ENCODE results near the gene SYNPR.

The SYNPR gene

DNA sequence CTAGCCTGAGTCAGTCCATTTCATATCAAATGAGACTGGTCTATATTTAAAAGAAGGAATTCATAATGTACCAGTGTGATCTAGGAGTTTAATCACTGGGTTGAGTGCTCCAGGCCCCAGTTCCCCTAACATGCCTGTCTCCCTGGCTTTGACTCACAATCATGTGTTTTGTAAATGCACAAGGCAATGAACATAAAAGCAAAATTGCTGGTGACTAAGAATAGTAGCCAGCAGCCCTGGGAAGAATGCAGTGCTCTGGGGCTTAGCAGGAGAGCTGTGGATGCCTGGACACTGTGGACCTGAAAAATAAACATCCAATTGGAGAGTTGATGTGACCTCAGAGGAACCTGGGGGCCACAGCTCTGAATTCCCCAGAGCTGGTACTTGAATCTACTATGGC lies 50.3 kb downstream of the SYNPR start:
- H3K4me1 Mint-ChIP-seq (ENCODE audit: low read depth in 2 of 2), result no peaks in the 10 kb centered on the region
- no peak overlapping the region for H3K27ac Mint-ChIP-seq
- no peaks in the 10 kb centered on the region for H3K36me3 Mint-ChIP-seq (ENCODE audit: insufficient read depth)
- H3K9me3 Mint-ChIP-seq, result no peaks in the 10 kb centered on the region
- no peak for ATAC-seq (replicated peaks)
- H3K27me3 Mint-ChIP-seq, result no peaks in the 10 kb centered on the region
- no peak for DNase-seq
- no peak overlapping the region for H3K4me3 Mint-ChIP-seq

DNA sequence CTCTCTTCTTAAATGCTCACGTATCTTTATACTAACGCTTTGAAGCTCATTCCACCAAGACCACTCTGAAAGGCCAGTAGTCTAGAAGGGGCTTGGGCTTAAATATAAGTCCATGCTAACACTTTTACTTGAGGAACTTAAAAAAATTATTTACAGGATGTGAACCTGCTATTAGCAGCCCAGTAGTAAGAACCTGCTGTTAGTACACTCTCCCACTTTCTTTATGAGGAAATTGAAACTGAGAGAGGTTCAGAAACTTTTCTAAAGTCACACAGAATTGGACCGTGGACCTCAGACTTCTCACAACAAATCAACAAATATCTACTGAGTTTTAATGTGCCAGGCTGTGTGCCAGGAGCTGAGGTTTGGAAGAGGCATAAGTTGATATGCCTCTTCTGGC lies 53.4 kb downstream of the SYNPR start:
- Mint-ChIP-seq H3K27ac (no peak overlapping the region), H3K27me3 (no peaks in the 10 kb centered on the region), H3K9me3 (no peaks in the 10 kb centered on the region), H3K4me1 (ENCODE audit: low read depth in 2 of 2) (no peaks in the 10 kb centered on the region), H3K36me3 (ENCODE audit: insufficient read depth) (no peaks in the 10 kb centered on the region), H3K4me3 (no peak overlapping the region)
- no peak for DNase-seq
- ATAC-seq (replicated peaks), result no peak

DNA sequence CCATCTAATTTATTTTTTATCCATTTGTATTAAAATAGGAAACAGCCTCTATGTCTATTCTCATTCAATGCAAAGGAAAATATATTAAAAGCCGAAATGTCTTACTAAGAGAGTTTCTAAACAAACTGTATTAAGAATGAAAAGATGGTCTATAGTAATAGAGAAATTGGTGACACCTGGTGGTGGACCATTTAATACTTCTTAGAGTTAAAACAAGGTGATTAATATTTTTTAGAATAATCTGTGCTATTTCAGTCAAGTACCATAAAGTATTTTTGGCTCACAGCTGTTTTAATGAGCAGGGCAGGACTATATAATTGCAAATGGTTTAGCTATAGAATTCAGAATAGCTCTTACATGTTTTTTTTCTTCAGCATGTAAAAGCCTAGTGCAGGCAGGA lies 55.7 kb downstream of the SYNPR start:
- no peak overlapping the region for H3K4me3 Mint-ChIP-seq
- H3K27me3 Mint-ChIP-seq, result no peaks in the 10 kb centered on the region
- H3K4me1 Mint-ChIP-seq (ENCODE audit: low read depth in 2 of 2), result no peaks in the 10 kb centered on the region
- no peaks in the 10 kb centered on the region for H3K36me3 Mint-ChIP-seq (ENCODE audit: insufficient read depth)
- no peaks in the 10 kb centered on the region for H3K9me3 Mint-ChIP-seq
- H3K27ac Mint-ChIP-seq, result no peak overlapping the region
- DNase-seq (no peak), ATAC-seq (replicated peaks) (no peak)

DNA sequence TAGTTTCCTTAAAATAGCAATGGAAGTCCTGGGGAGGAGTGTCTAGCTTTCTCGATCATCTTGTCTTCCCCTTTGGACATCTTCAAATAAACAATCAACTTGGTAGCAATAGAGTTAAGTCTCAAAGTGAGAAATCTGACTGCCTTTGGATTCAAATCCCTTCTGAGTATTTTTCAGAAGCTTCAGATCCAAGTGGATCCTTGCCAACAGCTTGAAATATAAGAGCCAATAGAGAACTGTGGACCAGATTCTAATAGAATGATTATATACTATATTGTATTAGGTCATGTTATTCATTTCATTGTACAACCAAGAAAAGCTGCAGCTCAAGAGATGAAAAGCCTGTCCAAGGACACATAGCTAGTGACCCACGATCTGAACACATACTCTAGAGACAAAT lies 60.2 kb downstream of the SYNPR start:
- no peaks in the 10 kb centered on the region for H3K4me1 Mint-ChIP-seq (ENCODE audit: low read depth in 2 of 2)
- H3K27ac Mint-ChIP-seq, result no peak overlapping the region
- no peak overlapping the region for H3K4me3 Mint-ChIP-seq
- ATAC-seq (replicated peaks) (no peak), DNase-seq (no peak)
- H3K27me3 Mint-ChIP-seq, result no peaks in the 10 kb centered on the region
- H3K36me3 Mint-ChIP-seq (ENCODE audit: insufficient read depth), result no peaks in the 10 kb centered on the region
- peaks cover 0 to 3% of the 10 kb centered on the region in 2 donors for H3K9me3 Mint-ChIP-seq

DNA sequence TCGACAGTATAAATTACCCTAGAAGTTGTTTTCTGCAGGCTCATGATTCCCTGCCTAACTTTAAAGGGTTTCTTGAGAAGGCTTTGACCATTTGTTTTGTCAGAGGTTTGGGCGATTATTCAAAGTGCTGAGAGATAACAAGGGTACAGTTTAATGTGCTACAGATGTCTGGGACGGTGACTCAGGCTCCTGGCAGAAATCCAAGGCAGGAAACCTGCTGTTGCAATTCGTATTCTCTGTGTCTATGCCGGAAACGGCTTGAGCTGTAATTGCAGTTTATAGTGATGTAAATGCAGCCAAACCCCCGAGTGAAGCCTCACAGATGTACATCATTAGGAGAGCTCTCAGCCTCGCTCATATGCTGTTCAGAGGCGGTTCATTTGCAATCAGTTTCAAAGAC lies 65.6 kb downstream of the SYNPR start:
- Mint-ChIP-seq H3K27me3 (no peaks in the 10 kb centered on the region), H3K9me3 (peaks cover 0 to 3% of the 10 kb centered on the region in 2 donors), H3K36me3 (ENCODE audit: insufficient read depth) (no peaks in the 10 kb centered on the region), H3K27ac (no peak overlapping the region), H3K4me3 (no peak overlapping the region), H3K4me1 (ENCODE audit: low read depth in 2 of 2) (no peaks in the 10 kb centered on the region)
- peak; percentile 19 for ATAC-seq (replicated peaks)
- DNase-seq, result no peak

DNA sequence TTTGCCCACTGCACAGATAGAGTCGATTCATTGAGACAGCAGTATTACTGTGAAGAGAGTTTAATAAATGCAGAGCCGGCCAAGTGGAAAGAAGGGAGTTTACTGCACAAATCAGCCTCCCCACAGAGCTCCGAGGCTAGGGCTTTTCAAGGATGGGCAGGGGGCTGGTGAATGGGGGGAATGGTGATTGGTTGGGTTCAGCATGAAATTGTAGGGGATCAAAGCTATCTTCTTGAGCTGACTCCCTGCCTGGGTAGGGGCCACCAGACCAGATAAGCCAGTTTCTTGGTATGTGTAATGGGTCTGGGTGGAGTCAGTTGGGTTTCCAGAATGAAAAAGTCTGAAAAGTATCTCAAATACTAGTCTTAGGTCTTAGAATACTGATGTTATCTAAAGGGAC lies 66.6 kb downstream of the SYNPR start:
- Mint-ChIP-seq H3K9me3 (peaks cover 0 to 3% of the 10 kb centered on the region in 2 donors), H3K27me3 (no peaks in the 10 kb centered on the region), H3K4me1 (ENCODE audit: low read depth in 2 of 2) (no peaks in the 10 kb centered on the region), H3K27ac (no peak overlapping the region), H3K36me3 (ENCODE audit: insufficient read depth) (no peaks in the 10 kb centered on the region), H3K4me3 (no peak overlapping the region)
- ATAC-seq (replicated peaks) (no peak), DNase-seq (no peak)

DNA sequence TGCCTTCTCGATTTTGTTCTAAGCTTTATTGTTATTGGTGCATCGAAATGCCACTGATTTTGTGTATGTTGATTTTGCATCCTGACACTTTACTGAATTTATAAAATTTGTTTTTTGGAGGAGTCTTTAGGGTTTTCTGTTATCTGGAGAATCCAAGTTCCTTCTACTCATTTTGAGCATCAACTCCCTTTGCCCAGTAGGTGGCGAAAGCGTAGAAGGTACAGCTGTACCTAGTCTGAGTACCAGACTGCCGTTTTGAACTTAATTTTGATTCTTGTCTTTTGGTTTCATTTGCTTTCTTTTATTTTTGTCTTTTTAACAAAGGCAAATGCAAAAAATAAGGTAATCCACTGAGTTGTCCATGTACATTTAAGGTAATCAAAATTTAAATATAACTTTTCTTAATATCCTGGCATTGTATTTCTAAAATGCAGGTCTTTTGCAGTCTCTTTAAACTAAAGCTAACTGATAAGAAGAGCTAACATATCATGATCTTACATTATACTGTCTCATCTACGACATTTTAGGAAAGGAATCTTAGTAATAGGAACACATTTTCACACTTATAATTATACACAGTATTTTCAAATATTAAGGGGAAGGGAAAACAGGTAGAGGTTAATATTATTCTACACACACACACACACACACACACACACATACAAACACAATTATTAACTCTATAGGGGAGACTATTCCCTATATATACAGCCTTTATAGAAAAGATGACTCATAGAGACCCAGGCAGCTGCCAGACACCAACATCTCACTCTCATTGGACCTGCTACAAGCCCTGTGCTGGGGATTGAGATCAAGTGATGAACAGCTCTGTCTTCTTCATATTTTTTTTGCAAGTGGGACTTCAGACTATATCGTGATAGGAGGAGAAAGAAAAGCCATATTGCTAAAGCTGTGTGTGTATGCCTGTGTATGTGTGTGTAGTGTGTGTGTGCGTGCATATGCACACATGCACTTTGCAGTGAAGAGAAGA lies 71.8 kb downstream of the SYNPR start:
- Mint-ChIP-seq H3K4me3 (no peak overlapping the region), H3K4me1 (ENCODE audit: low read depth in 2 of 2) (peaks cover 0 to 4% of the 10 kb centered on the region in 2 donors), H3K27ac (no peak overlapping the region), H3K27me3 (peaks cover 5 to 15% of the 10 kb centered on the region in 2 donors), H3K9me3 (no peaks in the 10 kb centered on the region), H3K36me3 (ENCODE audit: insufficient read depth) (no peaks in the 10 kb centered on the region)
- ATAC-seq (replicated peaks), result no peak
- no peak for DNase-seq

DNA sequence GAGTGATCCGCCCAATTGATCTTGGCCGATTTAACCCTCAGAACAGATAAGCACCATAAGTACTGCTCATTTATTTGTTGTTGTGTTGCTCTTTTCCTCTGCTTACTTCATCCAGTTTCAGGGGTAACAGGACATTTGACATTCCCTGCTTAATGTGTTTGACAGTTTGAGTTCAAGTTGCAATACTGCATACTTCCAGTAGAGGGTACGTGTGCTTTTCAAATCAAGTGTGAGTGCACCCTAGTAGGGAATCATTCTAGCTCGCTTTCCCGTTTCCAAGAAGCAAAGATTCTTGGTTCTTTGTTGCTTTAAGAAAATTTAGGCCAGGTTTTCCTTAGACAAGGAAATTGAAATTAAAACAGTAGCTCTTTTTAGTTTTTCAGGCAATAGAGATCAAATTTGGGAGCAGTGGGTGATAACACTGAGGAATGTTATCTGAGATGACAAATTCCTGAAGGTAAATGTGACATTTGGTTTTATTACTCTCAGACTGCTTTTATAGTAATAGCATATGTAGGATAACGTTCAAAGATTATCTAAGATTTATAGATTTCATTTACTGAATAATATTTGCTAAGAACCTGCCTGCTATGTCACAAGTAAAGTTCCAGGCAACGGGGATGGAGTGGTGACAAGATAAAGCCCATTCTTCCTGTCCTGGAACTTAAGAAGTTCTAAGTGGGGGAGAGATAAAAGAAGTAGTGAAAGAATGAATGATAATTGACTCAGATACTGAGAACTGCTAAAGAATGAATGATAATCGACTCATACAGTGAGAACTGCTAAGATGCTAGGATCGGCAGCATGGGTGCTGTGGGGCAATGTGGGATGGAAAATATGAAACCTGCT lies 73.3 kb downstream of the SYNPR start:
- no peaks in the 10 kb centered on the region for H3K36me3 Mint-ChIP-seq (ENCODE audit: insufficient read depth)
- no peak for DNase-seq

DNA sequence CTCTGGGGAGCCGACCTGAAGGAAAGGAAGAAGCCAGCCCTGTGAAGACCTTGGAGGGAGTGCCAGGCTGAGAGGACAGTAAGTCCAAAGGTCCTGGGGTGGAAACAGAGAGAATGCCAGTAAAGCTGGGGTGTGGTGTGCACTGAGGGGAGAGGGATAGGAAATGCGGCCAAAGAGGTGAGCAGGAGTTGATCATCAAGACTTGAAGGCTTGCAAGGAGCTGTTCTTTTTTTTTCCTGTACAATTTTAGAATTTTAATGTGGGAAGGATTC lies 73.8 kb downstream of the SYNPR start:
- Mint-ChIP-seq H3K9me3 (no peaks in the 10 kb centered on the region), H3K27ac (no peak overlapping the region), H3K27me3 (peaks cover 12 to 28% of the 10 kb centered on the region in 2 donors), H3K36me3 (ENCODE audit: insufficient read depth) (no peaks in the 10 kb centered on the region), H3K4me1 (ENCODE audit: low read depth in 2 of 2) (peaks cover 0 to 4% of the 10 kb centered on the region in 2 donors), H3K4me3 (no peak overlapping the region)
- DNase-seq, result no peak
- ATAC-seq (replicated peaks), result no peak

More for the DNA sequence above, 73.3 kb downstream of the SYNPR start:
- peaks cover 0 to 4% of the 10 kb centered on the region in 2 donors for H3K4me1 Mint-ChIP-seq (ENCODE audit: low read depth in 2 of 2)
- H3K27me3 Mint-ChIP-seq, result peaks cover 12 to 28% of the 10 kb centered on the region in 2 donors
- no peak overlapping the region for H3K4me3 Mint-ChIP-seq
- no peaks in the 10 kb centered on the region for H3K9me3 Mint-ChIP-seq
- no peak for ATAC-seq (replicated peaks)
- no peak overlapping the region for H3K27ac Mint-ChIP-seq

DNA sequence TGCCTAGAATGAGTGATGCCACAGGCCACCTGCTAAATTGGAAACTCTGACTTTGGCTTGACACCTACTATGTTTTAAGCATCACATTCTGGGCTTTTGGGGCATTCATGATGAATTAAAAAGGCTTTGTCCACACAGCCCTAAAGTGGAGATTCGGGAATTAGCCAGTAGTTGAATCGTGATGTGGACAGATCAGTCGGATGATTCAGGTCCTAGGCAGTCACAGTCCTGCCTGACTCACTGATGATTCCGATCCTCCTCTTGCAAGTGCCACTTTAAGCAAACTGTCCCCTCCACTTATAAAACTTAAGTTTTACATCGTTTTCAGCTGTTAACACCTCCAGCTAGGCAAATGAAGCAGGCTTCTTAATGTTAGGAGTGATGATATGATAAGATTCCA lies 75.3 kb downstream of the SYNPR start:
- Mint-ChIP-seq H3K9me3 (no peaks in the 10 kb centered on the region), H3K27me3 (peaks cover 12 to 28% of the 10 kb centered on the region in 2 donors), H3K4me3 (no peak overlapping the region), H3K27ac (no peak overlapping the region), H3K4me1 (ENCODE audit: low read depth in 2 of 2) (peaks cover 0 to 4% of the 10 kb centered on the region in 2 donors), H3K36me3 (ENCODE audit: insufficient read depth) (no peaks in the 10 kb centered on the region)
- no peak for DNase-seq
- ATAC-seq (replicated peaks), result no peak

DNA sequence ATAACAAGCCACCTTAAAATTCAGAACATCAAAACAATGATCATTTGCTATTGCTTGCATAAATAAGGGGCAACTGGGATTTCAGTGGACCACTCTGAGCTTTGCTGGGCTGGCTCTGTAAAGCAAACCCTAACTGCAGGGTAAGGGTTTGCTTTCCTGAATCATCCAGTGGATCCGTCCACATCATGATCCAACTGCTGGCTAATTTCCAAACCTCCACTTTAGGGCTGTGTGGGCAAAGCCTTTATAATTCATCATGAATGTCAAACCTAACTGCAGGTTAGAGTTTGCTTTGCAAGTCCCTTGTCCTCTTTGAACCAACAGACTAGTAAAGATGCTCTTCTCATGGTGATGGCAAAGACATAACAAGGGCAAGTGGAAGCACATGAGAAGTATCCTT lies 76.1 kb downstream of the SYNPR start:
- no peak for DNase-seq
- H3K4me1 Mint-ChIP-seq (ENCODE audit: low read depth in 2 of 2), result peaks cover 0 to 4% of the 10 kb centered on the region in 2 donors
- ATAC-seq (replicated peaks), result no peak
- peaks cover 12 to 28% of the 10 kb centered on the region in 2 donors for H3K27me3 Mint-ChIP-seq
- no peaks in the 10 kb centered on the region for H3K36me3 Mint-ChIP-seq (ENCODE audit: insufficient read depth)
- no peak overlapping the region for H3K27ac Mint-ChIP-seq
- no peak overlapping the region for H3K4me3 Mint-ChIP-seq
- no peaks in the 10 kb centered on the region for H3K9me3 Mint-ChIP-seq

DNA sequence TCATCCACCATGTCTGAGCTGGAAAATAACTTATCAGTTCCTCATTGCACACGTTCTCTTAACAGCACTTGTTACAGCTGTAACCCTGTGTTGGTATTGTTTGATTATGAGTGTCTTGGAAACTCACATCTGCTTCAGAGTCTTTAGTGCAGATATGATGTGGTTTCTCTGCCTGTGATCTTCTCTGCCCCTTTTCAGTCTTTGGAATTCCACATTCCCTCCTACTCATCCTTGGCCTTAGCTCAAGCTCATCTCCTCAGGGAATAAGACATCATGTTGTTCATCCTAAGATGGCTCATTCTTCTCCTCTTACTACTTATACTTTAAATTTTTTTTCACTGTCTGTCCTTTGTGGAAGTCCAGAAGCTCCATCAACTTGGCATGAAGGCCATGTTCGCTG lies 77.7 kb downstream of the SYNPR start:
- no peak overlapping the region for H3K4me3 Mint-ChIP-seq
- H3K9me3 Mint-ChIP-seq, result no peaks in the 10 kb centered on the region
- no peak for ATAC-seq (replicated peaks)
- H3K27me3 Mint-ChIP-seq, result peaks cover 12 to 28% of the 10 kb centered on the region in 2 donors
- no peak overlapping the region for H3K27ac Mint-ChIP-seq
- peaks cover 0 to 2% of the 10 kb centered on the region in 2 donors for H3K4me1 Mint-ChIP-seq (ENCODE audit: low read depth in 2 of 2)
- no peak for DNase-seq
- no peaks in the 10 kb centered on the region for H3K36me3 Mint-ChIP-seq (ENCODE audit: insufficient read depth)

DNA sequence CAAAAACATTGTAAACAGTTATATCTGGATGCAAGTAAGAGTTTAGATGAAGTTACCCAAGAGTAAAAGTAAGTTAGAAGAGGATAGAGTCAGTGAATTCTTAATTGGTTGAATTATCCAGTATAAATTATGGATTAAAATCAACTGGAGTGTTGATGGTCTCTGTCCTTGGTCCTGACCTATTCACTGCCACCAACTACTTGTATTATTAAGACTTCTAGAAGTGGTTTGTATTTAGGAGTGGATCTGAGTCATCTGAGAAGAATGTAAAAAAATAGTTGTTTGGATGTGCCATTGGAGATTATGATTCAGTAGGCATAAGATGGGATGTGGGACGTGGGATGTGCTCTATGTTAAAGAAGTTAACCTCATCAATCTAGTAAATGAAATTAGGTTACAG lies 86.4 kb downstream of the SYNPR start:
- DNase-seq (no peak), ATAC-seq (replicated peaks) (no peak)
- Mint-ChIP-seq H3K27me3 (no peaks in the 10 kb centered on the region), H3K4me1 (ENCODE audit: low read depth in 2 of 2) (no peaks in the 10 kb centered on the region), H3K4me3 (no peak overlapping the region), H3K27ac (no peak overlapping the region), H3K9me3 (peaks cover 0 to 3% of the 10 kb centered on the region in 2 donors), H3K36me3 (ENCODE audit: insufficient read depth) (no peaks in the 10 kb centered on the region)

DNA sequence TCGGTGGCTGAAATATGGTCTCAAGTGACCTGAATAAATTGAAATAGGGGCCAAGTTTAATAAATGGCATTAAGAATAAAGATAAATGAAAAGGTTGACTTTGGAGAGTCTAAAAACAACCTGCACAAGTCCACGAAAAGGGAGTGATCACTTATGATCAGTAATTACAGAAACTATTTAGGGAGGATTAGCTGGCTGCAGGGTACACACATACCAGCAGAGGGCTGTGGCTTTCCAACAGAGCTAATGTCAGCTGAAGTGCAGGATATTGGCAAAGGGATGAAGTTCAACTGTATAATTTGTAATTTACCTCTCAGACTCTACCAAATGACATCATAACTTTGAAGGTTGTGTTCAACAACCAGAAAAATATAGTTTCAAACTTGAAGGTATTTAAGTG lies 86.8 kb downstream of the SYNPR start:
- ATAC-seq (replicated peaks), result no peak
- no peaks in the 10 kb centered on the region for H3K4me1 Mint-ChIP-seq (ENCODE audit: low read depth in 2 of 2)
- DNase-seq, result no peak
- H3K4me3 Mint-ChIP-seq, result no peak overlapping the region
- H3K9me3 Mint-ChIP-seq, result peaks cover 0 to 3% of the 10 kb centered on the region in 2 donors
- H3K36me3 Mint-ChIP-seq (ENCODE audit: insufficient read depth), result no peaks in the 10 kb centered on the region
- no peak overlapping the region for H3K27ac Mint-ChIP-seq
- H3K27me3 Mint-ChIP-seq, result no peaks in the 10 kb centered on the region

All from effector memory CD8-positive, alpha-beta T cell (primary cell).